ENCODE results near the gene RHBDF1. TPM values are rescaled to one million over a fixed set of nuclear protein-coding genes. Genes with fewer than 3 reads are reported as not detected.
A peak's percentile ranks its signal among the peaks of the same experiment; 100 is the strongest.

Gene RHBDF1
- total and polyA plus RNA-seq, 9 of the 15 experiments (the other 6 are each of a cell fraction or from before 2014, with no cell fraction given), result 1.0 to 8.2 (median 4.2) TPM

DNA sequence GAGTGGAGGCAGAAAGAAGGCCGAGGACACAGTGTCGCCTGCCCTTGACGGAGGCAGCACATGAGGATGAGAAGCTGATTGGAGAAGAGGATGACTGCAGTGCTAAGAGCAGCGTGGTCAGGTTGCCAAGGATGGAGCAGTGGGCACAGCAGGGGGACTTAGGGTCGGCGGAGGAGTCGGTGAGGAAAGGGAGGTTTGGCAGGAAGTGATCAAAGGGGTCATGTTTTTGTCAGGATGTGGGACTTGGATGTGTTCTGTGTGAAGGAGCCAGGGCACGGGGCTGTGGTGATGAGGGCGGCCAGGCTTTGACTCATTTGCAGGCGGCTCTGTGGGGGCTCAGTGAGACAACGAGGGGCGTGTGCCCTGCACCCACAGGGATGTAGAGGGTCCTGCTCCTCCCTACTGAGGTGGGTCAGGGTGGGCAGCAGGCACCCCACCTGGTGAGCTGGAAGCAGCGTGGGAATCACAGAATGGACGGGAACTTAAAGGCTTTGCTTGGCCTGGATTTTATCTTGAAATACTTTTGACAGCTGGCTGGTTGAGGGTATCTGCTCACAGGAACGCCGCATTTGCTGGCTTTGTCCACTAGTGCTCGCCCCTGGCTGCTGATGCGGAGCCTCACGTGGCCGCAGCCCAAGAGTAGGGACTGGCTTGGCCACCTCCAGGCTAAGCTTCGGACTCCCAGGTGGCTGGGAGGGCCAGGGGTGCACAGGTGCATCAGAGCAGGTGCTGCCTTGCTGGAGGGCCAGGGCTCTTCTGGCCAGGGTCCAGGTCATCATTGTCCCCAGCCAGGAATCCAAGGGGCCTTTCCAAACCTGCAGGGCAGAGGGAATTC is 11.6 kb upstream of the RHBDF1 start:
- in situ Hi-C loops (cut with MboI) (no loop called here), intact Hi-C loops (cut with micrococcal nuclease) (no loop called here)
- no TSS peak for BruUV-seq (replicated peaks)
- DNase-seq (ENCODE audit: extremely low read depth in 1 of 4, low spot score in 3 of 4) (no peak), ATAC-seq (peak; percentile 19; the same call in 2 of the 3 replicates), FAIRE-seq (no peak)
- peaks cover 80% of the 10 kb centered on the region; the same call in 2 of the 3 replicates for H3K36me3 ChIP-seq (ENCODE audit: control insufficient read depth, insufficient read depth, low read length)
- peaks cover 12% of the 10 kb centered on the region; the same call in 1 of the 2 replicates for H4K20me1 ChIP-seq (replicated peaks; ENCODE audit: control insufficient read depth, insufficient read depth, low read length)
- peaks cover 0 to 52% of the 10 kb centered on the region in 2 experiments; a peak in 3 of 5 replicates for H3K4me1 ChIP-seq (replicated peaks in 1 of 2; ENCODE audit: control insufficient read depth in 2 of 2, insufficient read depth in 2 of 2, low read length in 2 of 2)
- peaks cover 3% of the 10 kb centered on the region for H3K9me1 ChIP-seq (ENCODE audit: control insufficient read depth, insufficient read depth, low read length)
- H3K4me2 ChIP-seq (ENCODE audit: insufficient read depth, low read length), result no peak overlapping the region
- H3K27me3 ChIP-seq (ENCODE audit: control insufficient read depth in 2 of 2, insufficient read depth in 2 of 2, low read length in 2 of 2), result no peaks in the 10 kb centered on the region
- no peak overlapping the region for H3K27ac ChIP-seq (ENCODE audit: extremely low read depth, low read depth, low read length)
- H3K9me3 ChIP-seq (replicated peaks; ENCODE audit: control insufficient read depth, insufficient read depth, low read depth, low read length), result no peaks in the 10 kb centered on the region
- no peak overlapping the region for H3K4me3 ChIP-seq
- ChIA-PET POLR2A (interaction anchor here (0.8 to 2.8 kb wide), 5 partner anchors 10 to 23 kb away, joined by 3 to 16 read pairs (median 4); no protein-coding TSS in a partner anchor), CTCF (ENCODE audit: low intra/inter-chr PET ratio) (no interaction called here)
- no peak overlapping the region for H2AFZ ChIP-seq (ENCODE audit: low read depth, low read length)
- peak overlapping the region in 1 of 2 experiments; percentile 65; a peak in 2 of 4 replicates for H3K9ac ChIP-seq (ENCODE audit: insufficient read depth in 1 of 2, low read depth in 2 of 2, low read length in 2 of 2)
- TF ChIP-seq, protein P1, sequence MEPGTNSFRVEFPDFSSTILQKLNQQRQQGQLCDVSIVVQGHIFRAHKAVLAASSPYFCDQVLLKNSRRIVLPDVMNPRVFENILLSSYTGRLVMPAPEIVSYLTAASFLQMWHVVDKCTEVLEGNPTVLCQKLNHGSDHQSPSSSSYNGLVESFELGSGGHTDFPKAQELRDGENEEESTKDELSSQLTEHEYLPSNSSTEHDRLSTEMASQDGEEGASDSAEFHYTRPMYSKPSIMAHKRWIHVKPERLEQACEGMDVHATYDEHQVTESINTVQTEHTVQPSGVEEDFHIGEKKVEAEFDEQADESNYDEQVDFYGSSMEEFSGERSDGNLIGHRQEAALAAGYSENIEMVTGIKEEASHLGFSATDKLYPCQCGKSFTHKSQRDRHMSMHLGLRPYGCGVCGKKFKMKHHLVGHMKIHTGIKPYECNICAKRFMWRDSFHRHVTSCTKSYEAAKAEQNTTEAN (CRISPR knock-in tag; IDR thresholded peaks at IDR 0.05), result no peak
- peak; percentile 76 for TF ChIP-seq POLR2G (IDR thresholded peaks at IDR 0.05; ENCODE audit: low read depth, low read length)
- no peak for TF ChIP-seq CBX1 (IDR thresholded peaks at IDR 0.05; ENCODE audit: low read depth)
- TF ChIP-seq, protein P2, sequence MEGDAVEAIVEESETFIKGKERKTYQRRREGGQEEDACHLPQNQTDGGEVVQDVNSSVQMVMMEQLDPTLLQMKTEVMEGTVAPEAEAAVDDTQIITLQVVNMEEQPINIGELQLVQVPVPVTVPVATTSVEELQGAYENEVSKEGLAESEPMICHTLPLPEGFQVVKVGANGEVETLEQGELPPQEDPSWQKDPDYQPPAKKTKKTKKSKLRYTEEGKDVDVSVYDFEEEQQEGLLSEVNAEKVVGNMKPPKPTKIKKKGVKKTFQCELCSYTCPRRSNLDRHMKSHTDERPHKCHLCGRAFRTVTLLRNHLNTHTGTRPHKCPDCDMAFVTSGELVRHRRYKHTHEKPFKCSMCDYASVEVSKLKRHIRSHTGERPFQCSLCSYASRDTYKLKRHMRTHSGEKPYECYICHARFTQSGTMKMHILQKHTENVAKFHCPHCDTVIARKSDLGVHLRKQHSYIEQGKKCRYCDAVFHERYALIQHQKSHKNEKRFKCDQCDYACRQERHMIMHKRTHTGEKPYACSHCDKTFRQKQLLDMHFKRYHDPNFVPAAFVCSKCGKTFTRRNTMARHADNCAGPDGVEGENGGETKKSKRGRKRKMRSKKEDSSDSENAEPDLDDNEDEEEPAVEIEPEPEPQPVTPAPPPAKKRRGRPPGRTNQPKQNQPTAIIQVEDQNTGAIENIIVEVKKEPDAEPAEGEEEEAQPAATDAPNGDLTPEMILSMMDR (IDR thresholded peaks at IDR 0.05 in 2 of 3, conservative IDR thresholded peaks at IDR 0.05 in 1 of 3; ENCODE audit: insufficient read depth in 2 of 3, low read depth in 1 of 3, low read length in 3 of 3), result 0 out of 6 replicates have a peak, but pooled peaks of 1 of the 3 experiments have one; percentile 11
- peak; percentile 37 for TF ChIP-seq POLR2A (conservative IDR thresholded peaks at IDR 0.05)
- TF ChIP-seq ZKSCAN1 (IDR thresholded peaks at IDR 0.05; ENCODE audit: low read depth, low read length), result no peak
- peak; percentile 74 for TF ChIP-seq RBM22 (IDR thresholded peaks at IDR 0.05; ENCODE audit: low read depth, low read length, poor library complexity, severe bottlenecking)
- 0 out of 2 replicates have a peak, but pooled peaks have one; percentile 22 for TF ChIP-seq RBFOX2 (IDR thresholded peaks at IDR 0.05; ENCODE audit: low read depth, low read length)
- TF ChIP-seq KLF10 (CRISPR knock-in tag; IDR thresholded peaks at IDR 0.05), result no peak
- TF ChIP-seq, protein P3, sequence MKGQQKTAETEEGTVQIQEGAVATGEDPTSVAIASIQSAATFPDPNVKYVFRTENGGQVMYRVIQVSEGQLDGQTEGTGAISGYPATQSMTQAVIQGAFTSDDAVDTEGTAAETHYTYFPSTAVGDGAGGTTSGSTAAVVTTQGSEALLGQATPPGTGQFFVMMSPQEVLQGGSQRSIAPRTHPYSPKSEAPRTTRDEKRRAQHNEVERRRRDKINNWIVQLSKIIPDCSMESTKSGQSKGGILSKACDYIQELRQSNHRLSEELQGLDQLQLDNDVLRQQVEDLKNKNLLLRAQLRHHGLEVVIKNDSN (CRISPR knock-in tag; IDR thresholded peaks at IDR 0.05), result peak; percentile 41
- TF ChIP-seq, protein P4, sequence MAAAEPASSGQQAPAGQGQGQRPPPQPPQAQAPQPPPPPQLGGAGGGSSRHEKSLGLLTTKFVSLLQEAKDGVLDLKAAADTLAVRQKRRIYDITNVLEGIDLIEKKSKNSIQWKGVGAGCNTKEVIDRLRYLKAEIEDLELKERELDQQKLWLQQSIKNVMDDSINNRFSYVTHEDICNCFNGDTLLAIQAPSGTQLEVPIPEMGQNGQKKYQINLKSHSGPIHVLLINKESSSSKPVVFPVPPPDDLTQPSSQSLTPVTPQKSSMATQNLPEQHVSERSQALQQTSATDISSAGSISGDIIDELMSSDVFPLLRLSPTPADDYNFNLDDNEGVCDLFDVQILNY (CRISPR knock-in tag; IDR thresholded peaks at IDR 0.05), result no peak
- H3K79me2 ChIP-seq (ENCODE audit: control insufficient read depth, insufficient read depth, low read length), result peaks cover 9% of the 10 kb centered on the region; the same call in 2 of the 3 replicates
- 79% methylated on average over 19 of the region's 21 CpGs for WGBS (ENCODE audit: insufficient coverage, low coverage, missing lambda C conversion rate)
